Measurements from ENCODE around the gene FBRS.
"Not testable (repeated sequence)": the region's sequence is repeated elsewhere in the genome, so short reads cannot be mapped to it uniquely, and the experiment has no call there.

GRCh38 chr16:30632454-30632853 is 25.8 kb upstream of the FBRS start:
- TF ChIP-seq HOXA7 (CRISPR knock-in tag; IDR thresholded peaks at IDR 0.05); BHLHE40 (IDR thresholded peaks at IDR 0.05; ENCODE audit: low read depth, low read length); POLR2A (IDR thresholded peaks at IDR 0.05; ENCODE audit: low read length); CTCF (IDR thresholded peaks at IDR 0.05); KDM1A (IDR thresholded peaks at IDR 0.05; ENCODE audit: low read depth): not testable (repeated sequence)

Measured in A549 (cell line).